GM19372 (cell line): ENCODE results near the gene ELAVL3.
"Not testable (repeated sequence)": the region's sequence is repeated elsewhere in the genome, so short reads cannot be mapped to it uniquely, and the experiment has no call there.

Source experiments
- ATAC-seq: cut with Tn5 transposase; IDR thresholded peaks from one replicate; pipeline ENCODE4 v1.9.1; 2021; ENCODE audit warnings: mild to moderate bottlenecking, low read depth, moderate library complexity; ENCODE audit not compliant: unreplicated experiment

The ELAVL3 gene

GRCh38 chr19:11489378-11489777, 8.5 kb upstream of the ELAVL3 start:
- ATAC-seq, result no peak

DNA sequence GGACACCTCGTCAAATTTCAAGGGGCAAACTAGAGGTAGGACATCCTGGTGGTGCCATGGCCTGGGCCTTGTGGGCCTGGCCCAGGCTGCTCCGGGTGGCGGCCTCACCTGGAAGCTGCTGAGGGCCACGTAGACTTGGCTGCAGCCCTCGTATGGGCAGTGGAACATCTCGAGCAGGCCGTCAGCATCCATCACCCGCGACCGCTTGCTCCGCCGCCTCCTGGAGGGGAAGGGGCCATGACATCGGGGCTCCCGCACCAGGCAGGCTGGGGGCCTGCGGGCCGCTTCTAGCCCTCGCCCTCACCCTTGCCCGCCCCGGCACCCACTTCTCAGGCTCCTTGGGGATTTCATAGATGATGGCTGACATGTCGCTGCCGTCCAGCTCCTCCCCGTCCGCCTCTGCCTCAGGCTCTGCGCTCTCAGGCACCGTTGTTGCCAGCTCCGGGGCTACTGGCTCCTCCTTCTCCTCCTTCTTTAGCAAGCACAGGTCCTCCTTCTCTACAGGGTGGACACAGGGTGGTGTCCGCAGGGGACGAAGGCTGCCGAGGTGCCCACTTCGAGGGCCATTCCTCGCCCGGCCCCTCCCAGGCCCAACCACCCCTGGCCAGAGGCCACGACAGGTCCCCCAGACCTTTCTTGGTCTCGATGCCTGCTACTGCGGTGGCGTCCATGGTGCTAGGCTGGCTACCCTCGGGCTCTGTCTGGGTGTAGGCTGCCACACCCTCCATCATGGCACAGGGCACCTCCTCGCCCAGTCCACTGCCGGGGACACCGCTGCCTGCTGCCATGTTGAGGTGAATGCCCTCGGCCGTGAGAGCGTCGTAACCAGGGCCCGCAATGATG, 6.0 kb upstream of the ELAVL3 start:
- ATAC-seq, result no peak

DNA sequence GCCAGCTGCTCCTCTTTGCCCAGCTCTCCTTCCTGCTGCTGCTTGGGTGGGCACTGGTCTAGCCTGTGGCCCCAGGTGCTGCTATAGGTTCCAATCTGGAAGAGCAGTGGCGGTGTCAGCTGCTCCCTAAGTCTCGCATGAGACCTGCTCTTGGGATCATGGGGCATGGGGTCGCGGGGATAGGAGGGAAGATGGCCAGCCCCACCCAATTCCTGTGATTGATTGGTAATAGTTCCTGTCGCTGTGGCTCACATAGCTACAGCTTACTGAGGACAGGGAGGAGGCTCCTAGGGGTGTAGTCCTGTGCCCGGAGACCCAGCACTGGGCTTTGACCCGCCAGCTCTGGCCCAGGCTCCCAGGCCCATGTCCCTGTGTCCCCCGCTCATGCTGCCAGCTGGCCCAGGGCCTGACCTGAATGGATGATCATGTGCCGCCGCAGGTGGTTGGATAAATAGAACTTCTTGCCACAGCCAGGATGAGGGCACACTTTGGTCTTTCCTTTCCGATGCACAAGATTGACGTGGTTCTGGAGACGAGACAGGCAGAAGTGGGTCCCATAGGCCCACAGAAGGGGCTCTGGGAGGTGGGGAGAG, 4.5 kb upstream of the ELAVL3 start:
- ATAC-seq, result no peak

- ATAC-seq, result no peak
Measured at GRCh38 chr19:11483366-11484111, 2.7 kb upstream of the ELAVL3 start.

DNA sequence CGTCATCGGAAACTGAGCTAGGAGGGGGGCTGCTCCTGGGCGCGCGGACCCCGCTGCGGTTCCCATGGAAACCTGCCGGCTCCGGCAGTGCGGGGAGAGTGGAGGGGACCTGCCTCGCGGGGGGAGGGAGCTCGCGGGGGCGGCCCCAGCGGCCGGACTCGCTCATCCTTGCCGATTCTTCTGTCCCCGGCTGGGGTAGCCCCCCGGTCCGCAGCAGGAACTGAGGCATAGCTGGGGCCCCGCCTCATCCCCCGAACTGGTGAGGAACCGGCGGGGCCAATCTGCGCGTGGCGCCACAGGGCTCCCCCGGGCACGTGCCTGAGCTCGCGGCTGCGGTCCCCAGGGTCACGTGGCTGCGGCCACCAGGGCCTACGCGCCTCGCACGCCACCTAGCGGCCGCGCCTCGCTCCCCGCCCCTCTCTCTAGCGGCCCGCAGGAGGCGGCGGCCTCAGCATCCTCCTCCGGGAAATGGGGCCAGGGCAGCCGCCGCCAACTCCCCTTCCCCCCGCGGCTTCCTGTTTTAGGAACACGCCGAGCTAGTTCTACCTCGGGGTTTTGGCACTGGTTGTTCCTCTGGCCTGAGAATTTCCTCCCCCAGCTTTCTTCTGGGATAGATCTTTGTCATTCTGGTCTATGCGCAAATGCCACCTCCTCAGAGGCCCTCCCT, 1.7 kb upstream of the ELAVL3 start:
- ATAC-seq, result peak; percentile 62

- peak; percentile 62 for ATAC-seq
Measured at GRCh38 chr19:11481534-11482383, 913 bp upstream of the ELAVL3 start.

GRCh38 chr19:11479898-11480714, 740 bp downstream of the ELAVL3 start:
- no peak for ATAC-seq

- ATAC-seq, result no peak
Measured at GRCh38 chr19:11479090-11479897, 1.6 kb downstream of the ELAVL3 start.

DNA sequence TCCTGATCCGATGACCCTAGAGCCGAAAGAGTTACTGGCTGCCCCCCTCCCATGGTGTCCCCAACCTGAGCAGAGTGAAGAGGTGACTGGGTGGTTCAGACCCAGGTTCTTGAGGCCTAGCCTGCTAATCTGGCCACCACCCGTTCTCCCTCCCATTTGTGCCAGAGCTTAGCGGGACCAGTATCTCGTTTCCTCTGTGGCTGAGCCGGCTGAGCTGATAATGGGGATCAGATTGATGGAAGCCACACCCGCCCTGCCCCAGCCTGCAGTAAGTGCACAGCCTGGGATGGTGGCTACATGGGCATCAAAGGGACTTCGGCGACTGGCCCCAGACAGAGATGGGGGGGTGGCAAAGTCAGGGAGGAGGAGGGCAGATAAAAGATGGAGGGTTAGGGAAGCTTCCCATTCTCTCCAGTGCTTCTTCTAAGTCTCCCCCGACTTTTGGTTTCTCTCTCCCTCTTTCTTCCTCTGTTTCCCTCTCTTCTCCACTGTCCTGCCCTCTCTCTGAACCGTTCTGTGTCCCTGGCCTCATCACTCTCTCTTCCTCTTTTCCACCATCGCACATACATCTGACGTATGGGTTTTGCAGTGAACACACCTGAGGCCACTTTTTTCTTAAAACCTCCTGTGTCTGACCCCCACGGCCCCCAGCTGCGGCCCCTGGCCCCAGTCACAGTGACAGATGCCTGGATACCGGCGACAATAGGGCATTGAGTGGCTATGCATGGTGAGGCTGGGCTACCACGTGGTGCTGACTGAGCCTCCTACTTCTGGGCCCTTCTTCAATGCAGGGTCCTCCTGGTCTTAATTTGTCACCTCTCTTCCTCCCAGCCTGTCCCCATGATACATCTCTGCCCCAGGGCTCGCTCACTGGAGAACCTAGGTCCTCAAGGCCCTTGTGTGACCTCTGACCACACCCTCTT, 2.4 kb downstream of the ELAVL3 start:
- no peak for ATAC-seq

- no peak for ATAC-seq
Measured at GRCh38 chr19:11475861-11476260, 5.0 kb downstream of the ELAVL3 start.

GRCh38 chr19:11475343-11475742, 5.5 kb downstream of the ELAVL3 start:
- not testable (repeated sequence) for ATAC-seq

- no peak for ATAC-seq
Measured at GRCh38 chr19:11473725-11474124, 7.1 kb downstream of the ELAVL3 start.

- not testable (repeated sequence) for ATAC-seq
Measured at GRCh38 chr19:11468266-11468845, 12.5 kb downstream of the ELAVL3 start.

- ATAC-seq, result no peak
Measured at GRCh38 chr19:11465600-11465999, 15.2 kb downstream of the ELAVL3 start.

GRCh38 chr19:11464333-11465265, 16.2 kb downstream of the ELAVL3 start:
- ATAC-seq, result no peak

- ATAC-seq, result no peak
Measured at GRCh38 chr19:11463391-11463790, 17.5 kb downstream of the ELAVL3 start.
